Testis (tissue), 2 donors: ENCODE measurements around the gene DBF4B.

ENCODE experiments used
- POLR2A ChIP-seq: fragments of 450-650 bp; IDR thresholded peaks from one replicate; pipeline ENCODE4 v1.6.1; 2017; ENCODE audit warnings: antibody characterized with exemption, mild to moderate bottlenecking, moderate library complexity
- TF ChIP-seq, protein P1 (sequence below), 3 experiments: fragments of 450-650 bp in 2 of 3; fragments of 200-600 bp in 1 of 3; sonication (generic) in 1 of 3; IDR thresholded peaks; one replicate each; pipeline ENCODE4 v1.5.1; 2016 to 2019; ENCODE audit warnings: antibody characterized with exemption in 3 of 3, mild to moderate bottlenecking in 2 of 3, moderate library complexity in 1 of 3

DNA sequence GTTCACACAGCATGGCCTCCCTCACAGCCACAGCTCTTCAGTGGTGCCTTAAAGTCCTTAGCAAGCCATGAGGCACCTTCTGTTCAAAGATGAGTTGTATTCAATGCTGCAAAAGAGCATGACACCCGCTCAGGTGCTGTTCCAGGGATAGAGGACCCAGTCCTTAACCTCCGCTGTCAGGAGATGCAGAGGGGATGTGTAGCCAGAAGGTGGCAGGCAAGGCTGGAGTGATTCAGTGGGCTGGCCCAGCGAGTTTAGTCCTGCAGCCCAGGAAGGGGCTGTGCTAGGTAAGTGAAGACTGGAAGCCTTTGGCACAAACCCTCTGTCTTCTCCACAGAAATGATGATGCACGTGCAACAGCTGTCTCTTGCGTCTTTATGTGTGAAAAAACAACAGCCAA is 25.3 kb downstream of the DBF4B start:
- TF ChIP-seq, protein P1, sequence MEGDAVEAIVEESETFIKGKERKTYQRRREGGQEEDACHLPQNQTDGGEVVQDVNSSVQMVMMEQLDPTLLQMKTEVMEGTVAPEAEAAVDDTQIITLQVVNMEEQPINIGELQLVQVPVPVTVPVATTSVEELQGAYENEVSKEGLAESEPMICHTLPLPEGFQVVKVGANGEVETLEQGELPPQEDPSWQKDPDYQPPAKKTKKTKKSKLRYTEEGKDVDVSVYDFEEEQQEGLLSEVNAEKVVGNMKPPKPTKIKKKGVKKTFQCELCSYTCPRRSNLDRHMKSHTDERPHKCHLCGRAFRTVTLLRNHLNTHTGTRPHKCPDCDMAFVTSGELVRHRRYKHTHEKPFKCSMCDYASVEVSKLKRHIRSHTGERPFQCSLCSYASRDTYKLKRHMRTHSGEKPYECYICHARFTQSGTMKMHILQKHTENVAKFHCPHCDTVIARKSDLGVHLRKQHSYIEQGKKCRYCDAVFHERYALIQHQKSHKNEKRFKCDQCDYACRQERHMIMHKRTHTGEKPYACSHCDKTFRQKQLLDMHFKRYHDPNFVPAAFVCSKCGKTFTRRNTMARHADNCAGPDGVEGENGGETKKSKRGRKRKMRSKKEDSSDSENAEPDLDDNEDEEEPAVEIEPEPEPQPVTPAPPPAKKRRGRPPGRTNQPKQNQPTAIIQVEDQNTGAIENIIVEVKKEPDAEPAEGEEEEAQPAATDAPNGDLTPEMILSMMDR (IDR thresholded peaks at IDR 0.05), result peak in 1 of 3 experiments; percentile 8
- no peak for TF ChIP-seq POLR2A
